ENCODE data around the gene OLIG3.

OLIG3 gene

DNA sequence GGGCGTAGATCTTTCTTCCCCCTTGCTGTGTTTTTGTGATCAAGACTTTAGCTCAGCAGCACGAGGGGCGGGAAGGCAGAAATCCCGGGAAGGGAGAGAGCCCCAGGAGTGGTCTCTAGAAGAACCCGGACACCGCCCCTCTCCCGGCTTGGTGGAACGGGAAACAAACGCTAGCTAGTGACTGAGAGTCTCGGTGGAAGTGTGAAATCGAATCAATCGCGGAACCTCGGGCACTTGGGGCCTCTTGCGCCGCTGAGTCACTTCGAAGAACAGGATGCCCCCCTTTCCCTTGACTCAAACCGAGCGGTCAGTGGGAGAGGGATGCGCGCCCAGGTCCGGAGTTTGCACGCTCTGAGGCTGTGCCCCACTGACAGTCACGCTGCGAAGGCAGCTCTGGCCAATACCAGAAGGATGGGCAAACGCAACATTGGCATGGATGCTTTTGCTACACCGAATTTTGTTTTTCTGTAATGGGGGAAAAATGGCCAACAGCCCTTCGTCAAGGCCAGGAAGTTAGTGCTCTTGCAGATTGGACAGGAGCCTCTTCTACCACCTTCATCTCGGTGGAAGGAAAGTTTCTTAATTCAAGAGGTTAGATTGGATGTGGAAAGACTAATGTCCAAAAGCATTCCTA is 1.6 kb upstream of the OLIG3 start:
- no peak for DNase-seq

DNA sequence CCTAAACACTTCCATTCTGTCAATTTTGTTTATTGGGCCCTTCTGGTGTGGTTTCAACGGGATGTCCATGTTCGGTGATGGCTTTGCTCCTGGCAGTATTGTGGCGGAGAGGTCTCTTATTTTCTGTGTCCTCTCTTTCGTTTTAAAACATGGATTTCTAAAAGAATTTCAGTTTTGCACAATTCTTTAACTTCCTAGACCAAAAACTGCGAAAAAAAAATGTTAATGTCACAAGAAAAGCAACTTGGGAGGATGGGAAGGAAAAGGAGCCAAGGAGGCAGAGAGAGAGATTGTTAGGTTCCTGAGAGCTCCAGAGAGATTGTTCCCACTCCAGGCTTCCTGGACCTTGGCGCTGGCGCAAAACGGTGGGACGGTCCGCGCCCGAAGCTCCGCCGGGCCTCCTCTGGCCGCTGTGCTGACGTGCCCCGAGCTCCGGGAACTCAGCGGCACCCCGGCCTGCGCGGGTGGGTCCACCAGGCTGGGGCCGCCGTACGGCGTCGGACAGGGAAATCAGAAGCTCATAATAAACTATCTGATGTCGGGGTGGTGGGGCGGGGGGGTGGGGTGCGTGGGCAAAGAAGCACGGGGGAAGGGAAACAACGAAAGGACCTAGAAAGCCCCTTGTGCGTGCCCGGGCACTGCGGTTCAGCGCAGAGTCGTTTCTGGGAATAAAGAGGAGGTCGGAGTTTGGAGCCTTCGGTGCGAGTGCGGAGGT is 951 bp upstream of the OLIG3 start:
- no peak for DNase-seq

DNA sequence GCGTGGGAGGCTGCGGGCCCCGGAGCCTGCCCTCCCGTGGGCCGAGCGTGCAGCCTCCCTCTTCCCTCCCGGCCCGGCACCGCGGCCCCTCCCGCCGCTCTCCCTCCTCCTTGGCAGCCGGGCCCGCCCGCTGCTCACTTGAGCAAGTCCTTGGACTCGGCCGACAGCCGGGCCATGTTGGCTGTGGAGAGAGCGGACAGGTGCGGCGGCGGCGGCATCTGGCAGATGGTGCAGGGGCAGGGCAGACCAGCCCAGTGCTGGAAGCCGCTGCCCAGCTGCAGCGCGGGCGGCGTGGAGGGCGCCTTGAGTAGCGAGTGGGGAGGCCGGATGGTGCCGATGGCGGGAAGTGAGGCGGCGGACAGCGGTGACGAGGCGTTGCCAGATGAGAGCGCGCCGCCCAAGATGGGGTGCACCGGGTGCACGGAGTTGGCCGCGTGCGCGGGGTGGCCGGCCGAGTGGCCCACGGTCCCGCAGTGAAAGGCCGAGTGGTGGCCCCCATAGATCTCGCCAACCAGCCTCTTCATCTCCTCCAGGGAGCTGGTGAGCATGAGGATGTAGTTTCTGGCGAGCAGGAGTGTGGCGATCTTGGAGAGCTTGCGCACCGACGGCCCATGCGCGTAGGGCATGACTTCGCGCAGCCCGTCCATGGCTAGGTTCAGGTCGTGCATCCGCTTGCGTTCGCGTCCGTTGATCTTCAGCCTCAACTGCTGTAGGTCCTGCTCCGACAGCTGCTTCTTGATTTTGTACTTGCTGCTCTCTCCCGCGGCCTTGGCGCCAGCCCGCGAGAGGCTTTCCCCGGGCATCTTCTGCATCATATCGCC is 766 bp downstream of the OLIG3 start:
- no peak for DNase-seq

- no peak for DNase-seq
These were observed 1.6 kb downstream of the OLIG3 start for GRCh38 chr6:137492289-137493217.

DNA sequence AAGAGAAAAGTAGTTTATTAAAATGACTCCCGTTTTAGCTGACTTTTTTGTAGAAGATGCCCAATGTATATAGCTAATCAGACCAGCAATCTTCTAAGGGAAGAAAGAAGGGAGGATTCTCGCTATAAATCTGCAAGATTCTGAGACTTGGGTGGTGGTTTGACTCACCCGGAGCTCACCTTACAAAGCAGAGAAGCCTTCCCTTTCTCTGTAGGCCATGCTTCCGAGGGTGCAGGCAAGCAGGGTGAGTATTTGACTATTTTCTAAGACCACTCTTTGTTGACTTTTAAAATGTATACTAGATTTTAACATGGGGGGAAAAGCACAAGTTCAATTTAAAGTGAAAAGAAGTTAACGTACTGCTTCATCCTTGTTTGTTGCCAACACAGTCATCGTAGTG is 2.7 kb downstream of the OLIG3 start:
- no peak for DNase-seq

- no peak for DNase-seq
These were observed 3.2 kb downstream of the OLIG3 start for GRCh38 chr6:137490961-137491360.

- no peak for DNase-seq
These were observed 3.9 kb downstream of the OLIG3 start for GRCh38 chr6:137490006-137490905.

- DNase-seq, result no peak
These were observed 4.9 kb downstream of the OLIG3 start for GRCh38 chr6:137489046-137490005.

DNA sequence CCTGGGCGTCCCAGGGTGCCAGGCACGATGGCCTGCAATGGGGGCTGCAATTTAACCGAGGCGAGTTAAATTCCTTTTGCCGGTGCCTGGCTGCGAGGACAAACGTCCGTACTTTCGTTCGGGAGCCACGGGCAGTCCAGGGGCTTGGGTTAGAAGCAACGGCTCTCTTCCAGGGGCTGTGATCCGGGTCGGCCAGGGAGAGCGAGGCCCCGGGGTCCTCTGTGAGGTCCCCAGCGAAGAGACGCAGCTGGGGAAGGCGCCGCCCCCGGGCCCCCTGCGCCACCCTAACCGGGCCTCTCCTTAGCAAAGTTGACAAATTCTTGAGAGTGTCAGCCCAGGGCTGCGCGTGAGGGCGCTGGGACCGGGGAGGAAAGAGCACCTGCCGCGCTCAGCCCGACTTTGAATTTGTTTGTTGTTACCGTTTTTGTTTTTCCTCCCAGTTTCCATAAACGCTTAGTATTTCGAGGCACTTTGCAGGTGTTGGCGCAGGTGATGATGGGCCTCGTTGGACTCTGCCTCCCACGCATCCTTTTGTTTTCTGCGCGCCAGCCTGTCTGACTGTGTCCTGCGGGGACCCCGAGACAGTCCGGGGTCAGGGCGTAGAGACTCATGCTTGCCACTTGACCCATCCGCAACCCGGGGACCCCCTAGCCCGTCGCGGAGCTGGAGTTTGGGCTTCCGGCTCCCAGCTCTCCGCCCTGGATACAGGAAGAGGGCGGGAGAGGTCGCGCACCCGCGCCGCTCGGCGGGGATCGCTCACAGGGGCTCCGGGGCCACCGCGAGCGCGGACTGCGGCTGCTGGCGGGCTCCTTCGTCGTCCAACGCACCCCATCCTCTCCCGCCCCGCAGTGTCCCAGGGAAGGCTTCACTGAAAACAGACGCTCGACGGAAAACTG is 5.8 kb downstream of the OLIG3 start:
- DNase-seq, result no peak

- no peak for DNase-seq
These were observed 6.4 kb downstream of the OLIG3 start for GRCh38 chr6:137487869-137488149.

DNA sequence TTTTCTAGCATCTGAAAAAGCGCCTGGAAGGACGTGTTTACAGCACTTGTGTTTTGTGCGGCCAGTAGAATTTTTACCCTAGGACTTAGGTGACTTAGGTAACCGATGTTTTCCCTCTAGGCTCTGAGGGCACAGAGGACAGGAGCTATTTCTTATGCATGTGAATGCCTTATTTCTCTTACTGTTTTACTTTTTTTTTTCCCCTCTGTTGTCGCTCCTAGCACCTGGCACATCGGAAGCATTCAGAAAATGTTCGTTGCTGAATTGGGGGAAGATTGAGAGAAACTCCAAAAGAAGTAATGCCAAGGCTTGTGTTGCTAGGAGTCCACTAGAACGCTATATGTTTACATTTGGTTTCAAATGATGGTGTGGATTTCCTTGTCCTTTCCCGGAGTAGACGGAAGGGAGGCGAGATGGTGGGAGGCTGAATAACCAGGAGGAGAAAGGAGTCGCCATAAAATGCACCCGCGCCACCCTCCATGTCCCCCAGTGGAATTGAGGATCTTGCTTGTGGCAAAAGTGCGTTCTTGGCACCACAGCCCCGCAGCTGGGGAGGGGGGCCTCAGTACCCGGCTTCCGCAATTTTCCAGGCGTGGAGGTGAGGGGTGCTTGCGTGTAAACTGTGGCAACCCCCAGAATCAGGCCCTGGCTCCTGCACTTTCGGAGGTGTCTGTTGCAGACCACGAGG is 6.9 kb downstream of the OLIG3 start:
- no peak for DNase-seq

- no peak for DNase-seq
These were observed 7.8 kb downstream of the OLIG3 start for GRCh38 chr6:137486416-137486815.

- no peak for DNase-seq
These were observed 13.8 kb downstream of the OLIG3 start for GRCh38 chr6:137480431-137480830.

DNA sequence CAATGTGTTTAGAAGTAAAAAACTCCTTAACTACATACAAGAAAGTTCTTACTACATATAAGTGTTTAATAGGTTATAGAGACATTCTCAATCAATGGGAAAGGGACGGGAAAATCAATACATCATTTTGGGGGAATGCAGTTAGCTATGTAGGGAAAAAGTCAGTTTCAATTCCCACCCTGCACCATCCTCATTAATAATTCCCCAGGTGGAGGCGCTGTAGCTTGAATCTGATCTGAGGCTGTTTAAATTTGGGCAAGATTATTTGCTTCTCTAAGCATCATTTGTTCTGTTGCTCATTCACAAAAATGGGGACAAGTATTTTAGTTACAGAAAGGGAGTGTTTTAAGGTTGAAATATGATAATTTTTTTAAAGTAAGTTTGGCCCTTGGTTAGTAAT is 19.1 kb downstream of the OLIG3 start:
- DNase-seq, result no peak

- DNase-seq, result no peak
These were observed 20.6 kb downstream of the OLIG3 start for GRCh38 chr6:137473598-137473997.

DNA sequence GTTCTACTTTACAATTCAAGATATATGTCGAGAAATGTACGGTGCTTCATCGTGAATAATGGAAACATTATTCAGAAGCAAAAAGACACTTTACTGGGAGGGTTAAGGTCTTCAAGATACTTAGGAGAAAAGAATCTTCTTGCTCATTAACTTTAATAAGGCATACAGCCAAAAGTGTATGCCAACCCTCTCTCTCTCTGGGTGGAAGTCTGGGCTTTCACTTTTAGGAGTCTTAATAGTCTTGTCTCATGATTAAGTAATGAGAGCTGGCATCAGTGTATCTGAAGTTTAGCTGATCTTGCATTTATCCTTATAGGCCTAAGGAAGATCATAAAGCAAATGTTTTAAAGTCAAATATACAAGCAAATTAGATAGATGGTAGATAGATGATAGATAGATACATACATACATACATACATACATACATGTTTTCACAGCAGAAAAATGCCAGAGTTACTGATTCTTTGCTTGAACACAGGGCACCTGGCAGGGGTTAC is 21.5 kb downstream of the OLIG3 start:
- DNase-seq, result no peak

DNA sequence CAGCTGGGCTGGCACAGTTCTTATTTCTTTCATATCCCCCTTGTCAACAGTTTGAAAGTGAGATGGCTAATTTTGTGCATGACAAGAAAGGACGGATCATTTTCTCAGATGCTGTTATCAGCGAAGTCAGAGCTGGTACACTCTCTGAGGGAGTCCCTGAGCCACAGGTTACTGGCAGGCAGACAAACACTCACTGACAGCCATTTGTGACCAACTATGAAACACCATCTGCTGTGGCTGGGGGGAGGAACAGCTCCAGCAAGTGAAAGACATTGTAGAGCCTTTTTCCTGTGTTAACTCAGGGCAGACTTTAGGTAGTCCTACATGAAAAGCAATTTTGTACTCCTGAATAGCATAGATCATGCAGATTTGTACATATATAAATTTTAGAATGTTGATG is 22.2 kb downstream of the OLIG3 start:
- DNase-seq, result no peak

DNA sequence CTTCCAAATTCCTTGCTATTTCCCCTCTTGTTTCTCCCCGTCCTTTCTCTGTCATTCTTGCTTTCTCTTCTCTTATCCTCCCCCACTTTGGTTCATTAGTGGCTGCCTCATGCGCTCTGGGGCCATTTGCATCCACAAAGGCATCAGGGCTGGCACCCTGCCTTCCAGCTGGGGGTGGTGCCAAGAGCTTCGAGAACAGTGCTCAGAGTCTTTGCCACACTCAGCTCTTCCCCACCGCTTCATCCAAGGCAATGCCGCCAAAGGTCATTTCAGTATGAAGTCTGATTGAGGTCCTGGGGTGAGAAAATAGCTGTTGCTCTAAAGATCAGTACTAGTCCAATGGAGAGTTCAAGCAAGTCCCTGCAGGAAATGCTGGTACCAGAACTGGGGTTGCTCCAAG is 22.7 kb downstream of the OLIG3 start:
- DNase-seq, result no peak

DNA sequence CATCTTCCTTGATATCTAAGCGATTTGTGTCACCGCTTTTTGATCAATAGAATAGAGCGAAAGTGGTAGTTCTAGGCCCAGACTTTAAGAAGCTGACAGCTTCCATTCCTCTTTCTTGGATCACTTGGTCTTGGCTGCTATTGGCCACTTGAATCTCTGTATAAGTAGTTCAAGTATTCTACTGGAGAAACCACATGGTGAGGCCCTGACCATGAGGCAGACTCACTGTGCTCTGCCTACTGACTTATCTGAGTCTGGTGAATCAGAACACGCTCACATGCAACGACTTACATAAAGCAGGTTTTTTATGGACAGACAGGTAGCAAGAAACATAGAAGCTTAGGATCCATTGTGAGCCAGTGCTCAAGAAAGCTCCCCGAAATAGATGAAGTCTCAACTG is 27.0 kb downstream of the OLIG3 start:
- no peak for DNase-seq
